Nephron progenitor cell (in vitro differentiated cells): ENCODE data around the gene CSNK2B.
A peak's percentile ranks its signal among the peaks of the same experiment; 100 is the strongest.

Experiments used
- DNase-seq: peaks from one replicate; pipeline ENCODE4 v3.0.0; 2021
- H3K27ac Mint-ChIP-seq: 2 replicates; pipeline ENCODE4 v1.8.0; 2021; ENCODE audit warnings: mild to moderate bottlenecking, moderate library complexity, mixed read lengths
- H3K27me3 Mint-ChIP-seq: 2 replicates; pipeline ENCODE4 v1.8.0; 2021; ENCODE audit warnings: mild to moderate bottlenecking, low read depth, mixed read lengths; ENCODE audit not compliant: poor library complexity
- H3K36me3 Mint-ChIP-seq: 2 replicates; pipeline ENCODE4 v1.8.0; 2021; ENCODE audit warnings: low read depth, mixed read lengths
- H3K4me1 Mint-ChIP-seq: 2 replicates; pipeline ENCODE4 v1.8.0; 2021; ENCODE audit warnings: mixed read lengths
- H3K4me3 Mint-ChIP-seq: 2 replicates; pipeline ENCODE4 v1.8.0; 2021; ENCODE audit warnings: mild to moderate bottlenecking, moderate library complexity, mixed read lengths
- H3K9me3 Mint-ChIP-seq: 2 replicates; pipeline ENCODE4 v1.8.0; 2021; ENCODE audit warnings: mild to moderate bottlenecking, moderate library complexity, mixed read lengths
- CTCF ChIP-seq: fragments of 200-600 bp; sonication (generic); IDR thresholded peaks from 2 replicates; pipeline ENCODE4 v1.5.0; 2021; ENCODE audit warnings: antibody characterized with exemption

CSNK2B gene

GRCh38 chr6:31665501-31666336 lies at the start of gene CSNK2B:
TSS of gene CSNK2B (plus strand) at chr6:31666080. CDS start at chr6:31666832, 752 bp downstream.
- H3K4me1 Mint-ChIP-seq: peaks cover 58% of the 10 kb centered on the region
- peak within 1 kb of the TSS; percentile 93 for H3K4me3 Mint-ChIP-seq
- H3K27ac Mint-ChIP-seq: peak within 1 kb of the TSS; percentile 96
- peak; percentile 95 for DNase-seq
- H3K36me3 Mint-ChIP-seq: peaks cover 50% of the 10 kb centered on the region
- no peaks in the 10 kb centered on the region for H3K9me3 Mint-ChIP-seq
- no peak for TF ChIP-seq CTCF
- H3K27me3 Mint-ChIP-seq: peaks cover 8% of the 10 kb centered on the region

GRCh38 chr6:31617010-31617409 lies 48.9 kb upstream of the CSNK2B start:
- Mint-ChIP-seq H3K27me3 (no peaks in the 10 kb centered on the region), H3K27ac (no peak overlapping the region), H3K36me3 (peaks cover under 1% of the 10 kb centered on the region), H3K9me3 (peaks cover 8% of the 10 kb centered on the region), H3K4me3 (no peak overlapping the region), H3K4me1 (peaks cover 53% of the 10 kb centered on the region)
- DNase-seq: no peak
- TF ChIP-seq CTCF: no peak

- Mint-ChIP-seq H3K4me1 (peaks cover 53% of the 10 kb centered on the region), H3K4me3 (peak overlapping the region; percentile 95), H3K27me3 (no peaks in the 10 kb centered on the region), H3K9me3 (peaks cover 8% of the 10 kb centered on the region), H3K36me3 (peaks cover 27% of the 10 kb centered on the region), H3K27ac (peak overlapping the region; percentile 100)
- DNase-seq: peak; percentile 94
- no peak for TF ChIP-seq CTCF
Measured at GRCh38 chr6:31619805-31620585, 45.9 kb upstream of the CSNK2B start.

GRCh38 chr6:31620586-31621319 lies 45.1 kb upstream of the CSNK2B start, which contains the start of gene PRRC2A:
TSS of gene PRRC2A (plus strand) at chr6:31620715. CDS start at chr6:31622790, 2,075 bp downstream.
- Mint-ChIP-seq H3K27me3 (no peaks in the 10 kb centered on the region), H3K4me1 (peaks cover 46% of the 10 kb centered on the region), H3K9me3 (peaks cover 8% of the 10 kb centered on the region), H3K4me3 (peak within 1 kb of the TSS; percentile 95), H3K36me3 (peaks cover 35% of the 10 kb centered on the region), H3K27ac (peak within 1 kb of the TSS; percentile 100)
- TF ChIP-seq CTCF: no peak
- peak; percentile 96 for DNase-seq

GRCh38 chr6:31621320-31621939 lies 44.5 kb upstream of the CSNK2B start:
- TF ChIP-seq CTCF: no peak
- Mint-ChIP-seq H3K27me3 (no peaks in the 10 kb centered on the region), H3K4me3 (peak overlapping the region; percentile 95), H3K36me3 (peaks cover 42% of the 10 kb centered on the region), H3K9me3 (peaks cover 8% of the 10 kb centered on the region), H3K4me1 (peaks cover 39% of the 10 kb centered on the region), H3K27ac (peak overlapping the region; percentile 95)
- no peak for DNase-seq
